COLO668 (cell line): ENCODE data around the gene FAM20A.
"Not testable (repeated sequence)": the region's sequence is repeated elsewhere in the genome, so short reads cannot be mapped to it uniquely, and the experiment has no call there.

Experiments
- DNase-seq: peaks from one replicate; lab custom pipeline; 2025; ENCODE audit not compliant: unreplicated experiment; lab: John Stamatoyannopoulos, UW

FAM20A gene

DNA sequence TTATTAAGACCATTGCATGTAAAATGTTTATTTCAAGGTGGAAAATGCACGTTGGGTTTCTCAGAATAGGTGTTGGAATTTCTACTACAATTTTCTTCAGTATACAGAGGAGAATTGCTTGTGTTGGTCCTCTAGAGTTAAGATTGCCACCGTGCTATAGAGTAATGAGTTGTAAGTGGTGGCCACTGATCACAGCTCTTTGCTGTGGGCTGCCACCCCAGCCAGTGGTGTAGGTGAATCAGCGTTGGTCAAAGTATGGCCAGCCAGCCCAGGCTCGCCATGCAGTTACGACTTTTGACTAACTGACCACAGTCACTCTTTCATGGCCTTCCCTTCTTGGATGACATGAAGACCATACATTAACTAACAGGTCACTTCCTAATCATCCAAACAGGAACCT lies 101.6 kb downstream of the FAM20A start:
- no peak for DNase-seq

DNA sequence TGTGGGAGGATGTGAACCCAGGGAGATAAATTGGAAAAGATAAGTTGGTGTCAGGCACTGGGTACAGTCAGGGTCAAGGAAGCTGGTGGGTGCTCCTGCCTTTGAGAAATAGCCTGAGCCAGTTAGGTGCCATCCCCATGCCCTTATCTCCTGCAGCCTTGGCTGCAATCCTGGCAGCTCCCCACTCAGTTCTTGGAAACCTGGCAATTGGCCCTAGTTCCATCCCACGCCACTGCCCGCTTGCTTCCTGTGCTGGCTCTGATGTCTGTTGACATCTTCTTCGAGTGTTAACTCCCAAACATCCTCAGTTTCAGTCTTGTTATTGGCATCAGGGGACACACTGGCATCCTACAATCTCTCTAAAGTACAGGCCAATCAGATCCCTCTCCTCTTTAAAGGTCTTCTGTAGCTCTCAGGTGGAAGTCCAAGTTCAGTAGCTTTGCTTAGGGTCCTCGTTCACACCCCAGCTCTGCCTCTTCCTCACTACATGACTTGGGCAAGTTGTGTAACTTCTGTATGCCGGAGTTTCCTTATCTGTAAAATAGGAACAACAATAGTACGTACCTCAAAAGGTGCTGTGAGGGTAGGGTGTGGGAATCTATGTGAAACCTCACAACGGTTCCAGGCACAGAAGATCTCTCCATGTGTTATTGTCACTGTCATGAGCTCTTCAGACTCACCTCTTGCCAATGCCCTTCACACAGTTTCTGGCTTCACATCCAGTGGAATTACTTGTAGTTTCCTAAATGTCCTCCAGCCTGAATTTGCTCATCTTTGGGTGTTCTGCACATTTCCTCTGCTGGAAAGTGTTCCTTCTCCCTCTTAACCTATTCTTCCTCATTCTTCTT lies 102.5 kb downstream of the FAM20A start:
- no peak for DNase-seq

DNA sequence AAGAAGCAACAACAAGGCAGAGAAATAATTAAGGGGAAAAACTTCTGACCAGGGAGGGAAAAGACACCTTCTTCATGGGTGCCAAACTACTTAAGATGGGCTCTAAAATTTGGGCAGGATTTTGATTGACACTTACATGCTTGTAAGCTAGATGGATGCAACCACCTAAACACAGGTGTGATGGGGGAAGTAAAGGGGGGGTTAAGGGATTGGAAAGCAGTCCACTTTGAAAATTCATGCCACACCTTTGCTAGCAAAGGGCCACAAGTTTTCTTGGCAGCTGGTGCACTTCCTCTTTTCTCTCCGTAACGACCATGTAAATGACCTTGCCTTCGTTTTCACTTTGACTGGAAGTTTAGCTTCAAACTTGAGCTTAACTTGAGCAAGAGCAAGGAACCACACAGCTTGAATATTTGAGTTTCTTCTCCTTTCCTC lies 103.3 kb downstream of the FAM20A start:
- DNase-seq: no peak

DNA sequence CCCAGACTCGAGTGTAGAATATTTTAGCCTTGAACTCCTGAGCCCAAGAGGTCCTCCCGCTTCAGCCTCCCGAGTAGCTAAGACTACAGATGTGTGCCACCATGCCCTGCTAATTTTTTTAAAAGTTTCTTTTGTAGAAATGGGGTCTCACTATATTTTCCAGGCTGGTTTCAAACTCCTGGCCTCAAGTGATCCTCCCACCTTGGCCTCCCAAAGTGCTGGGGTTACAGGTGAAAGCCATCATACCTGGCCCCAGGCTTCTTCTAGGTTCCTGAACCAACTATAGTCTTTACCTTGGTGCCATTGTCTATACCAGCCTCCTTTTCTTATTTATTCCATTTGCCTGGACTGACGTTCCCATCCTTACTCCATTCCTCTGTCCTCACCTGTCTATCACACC lies 106.1 kb downstream of the FAM20A start:
- DNase-seq: no peak

DNA sequence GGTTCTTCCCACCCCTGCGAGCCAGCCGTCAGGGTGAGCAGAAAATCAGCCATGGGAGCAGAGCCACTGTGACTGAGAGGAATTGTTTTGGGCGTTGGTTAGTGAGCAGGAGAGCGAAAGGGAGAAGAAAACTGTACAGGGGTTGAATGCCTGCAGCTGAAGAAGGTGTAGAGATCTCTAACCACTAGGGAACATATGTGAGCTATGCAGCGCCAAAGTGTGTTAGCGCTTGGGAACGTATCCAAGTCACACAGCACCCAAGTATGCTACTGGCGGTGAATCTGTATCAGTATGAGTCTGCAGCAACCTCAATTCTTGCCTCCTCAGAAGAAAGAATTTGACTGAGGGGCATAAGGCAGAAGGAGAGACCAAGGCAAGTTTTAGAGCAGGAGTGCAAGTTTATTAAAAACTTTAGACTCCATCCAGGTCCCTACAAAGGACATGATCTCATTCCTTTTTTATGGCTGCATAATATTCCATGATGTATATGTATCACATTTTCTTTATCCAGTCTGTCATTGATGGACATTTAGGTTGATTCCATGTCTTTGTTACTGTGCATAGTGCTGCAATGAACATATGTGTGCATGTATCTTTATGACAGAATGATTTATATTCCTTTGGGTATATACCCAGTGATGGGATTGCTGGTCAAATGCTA lies 108.6 kb downstream of the FAM20A start:
- DNase-seq: not testable (repeated sequence)

DNA sequence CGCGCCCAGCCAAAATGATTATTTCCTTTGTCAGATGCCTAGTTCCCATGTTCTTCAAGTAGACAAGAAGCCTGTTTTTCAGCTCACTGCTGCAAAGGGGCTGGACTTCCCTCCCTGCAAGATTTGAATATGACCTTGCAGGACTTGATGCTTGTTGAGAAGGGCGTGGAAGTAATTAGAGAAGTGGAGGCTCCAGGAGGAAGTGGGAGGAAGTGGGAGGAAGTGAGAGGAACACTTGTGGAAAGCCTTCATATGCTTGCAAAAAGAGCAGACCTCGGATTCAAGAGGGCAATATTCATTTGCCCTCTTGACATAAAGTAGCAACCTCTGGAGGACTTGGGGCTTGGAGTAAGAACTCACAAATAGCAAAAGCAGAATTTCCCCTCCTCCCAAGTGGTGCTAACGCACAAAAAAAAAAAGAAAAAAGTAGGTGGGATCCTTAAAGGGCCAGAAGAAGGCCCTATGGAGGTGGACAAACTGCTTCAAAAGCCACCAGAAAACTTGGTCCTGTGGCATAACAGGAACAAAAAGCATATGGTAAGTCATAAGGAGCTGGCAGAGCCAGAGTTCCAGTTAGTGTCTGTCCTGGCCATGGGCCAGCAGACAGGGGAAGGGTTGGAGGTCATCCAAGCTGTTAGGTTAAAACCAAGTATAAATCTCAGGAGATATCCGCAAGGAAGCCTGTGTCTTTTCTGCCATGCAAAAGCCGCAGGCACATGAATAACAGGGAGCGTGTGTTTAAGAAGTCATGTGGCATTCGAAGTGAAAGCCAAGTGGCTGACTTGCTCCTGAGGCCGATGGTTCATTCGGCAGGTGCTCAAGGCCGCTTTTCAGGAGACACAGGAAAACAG lies 109.6 kb downstream of the FAM20A start:
- no peak for DNase-seq

DNA sequence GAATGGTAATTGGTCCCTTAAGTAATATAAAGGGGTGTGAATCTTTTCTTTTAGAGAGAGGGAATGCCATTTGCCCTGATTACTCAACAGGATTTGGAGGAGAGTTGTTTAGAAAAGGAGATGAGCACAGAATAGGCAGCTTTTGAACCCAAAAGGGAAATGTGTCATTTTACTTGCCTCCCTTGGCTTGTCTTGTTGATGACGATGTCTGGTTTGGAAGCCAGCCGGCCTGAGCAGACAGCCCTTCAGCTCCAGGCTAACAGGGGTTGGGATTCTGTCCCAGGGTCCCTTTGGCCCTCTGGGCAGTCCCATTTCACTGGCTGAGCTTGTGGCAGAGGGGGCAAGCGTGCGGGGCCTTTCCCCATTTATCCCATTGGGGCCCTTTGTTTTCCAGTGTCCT lies 111.2 kb downstream of the FAM20A start:
- no peak for DNase-seq
